Measurements from ENCODE around the gene KDM6A. TPM values are rescaled to one million over a fixed set of nuclear protein-coding genes. Genes with fewer than 3 reads are reported as not detected.
A peak's percentile ranks its signal among the peaks of the same experiment; 100 is the strongest.
"Not testable (repeated sequence)": the region's sequence is repeated elsewhere in the genome, so short reads cannot be mapped to it uniquely, and the experiment has no call there.

The KDM6A gene
- total RNA-seq, 6 experiments from 2014 or later, result 7.1 to 20.9 (median 15.7) TPM

DNA sequence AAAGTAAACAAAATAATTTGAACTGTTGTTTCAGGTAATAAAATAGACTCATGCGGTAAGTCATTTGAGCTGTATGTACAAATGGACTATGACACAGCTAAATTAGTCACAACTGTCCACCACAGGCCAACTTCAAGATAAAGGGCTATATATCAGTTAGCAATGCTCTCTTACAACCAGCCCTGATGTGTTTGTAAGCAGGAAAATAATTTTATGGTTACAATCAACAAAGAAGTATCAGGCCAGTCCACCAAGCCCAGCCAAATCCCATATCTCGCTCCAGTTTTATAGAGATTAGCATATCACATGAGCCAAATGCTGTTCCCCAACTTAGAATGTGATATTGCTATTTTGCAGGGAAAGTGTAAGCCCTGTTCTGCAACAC is 29.7 kb upstream of the KDM6A start:
- no peaks in the 10 kb centered on the region for H3K4me1 ChIP-seq
- no peaks in the 10 kb centered on the region for H3K27me3 ChIP-seq
- H3K9me3 ChIP-seq, result no peaks in the 10 kb centered on the region
- no peak overlapping the region for H3K4me3 ChIP-seq
- TF ChIP-seq POLR2A (IDR thresholded peaks at IDR 0.05), result no peak
- WGBS (ENCODE audit: insufficient coverage, low coverage, low lambda C conversion rate, missing lambda C conversion rate), result 92% methylated on average over 2 of the region's 2 CpGs
- intact Hi-C loops (cut with DNase I), result no loop called here
- ATAC-seq, result no peak
- DNase-seq, result no peak
- H3K36me3 ChIP-seq, result no peaks in the 10 kb centered on the region
- no peak overlapping the region for H3K27ac ChIP-seq

DNA sequence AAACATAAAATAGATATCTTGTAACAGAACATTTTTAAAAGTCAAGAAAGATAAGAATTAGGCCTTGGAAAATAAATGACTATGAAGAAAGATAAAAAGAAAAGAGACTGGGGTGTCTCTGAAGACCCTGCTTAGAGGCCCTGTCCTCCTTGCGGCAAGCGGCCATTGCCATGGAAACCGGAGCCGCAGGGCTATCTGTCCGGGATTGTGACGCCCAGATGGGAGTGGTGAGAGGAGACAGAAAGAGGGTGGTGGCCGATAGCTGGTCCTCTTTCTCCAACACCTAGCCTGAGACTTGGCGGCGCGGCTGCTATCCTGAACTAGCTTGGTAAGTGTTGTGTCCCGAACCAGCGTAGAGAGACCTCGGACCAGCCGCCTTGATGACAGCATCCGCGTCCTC is 29.2 kb upstream of the KDM6A start, which contains the start of gene DUSP21:
Gene DUSP21 (plus strand): TSS at position 269 of the 400 bp plus-strand sequence. CDS start 112 bp downstream, at position 381.
- H3K9me3 ChIP-seq, result no peaks in the 10 kb centered on the region
- no peaks in the 10 kb centered on the region for H3K27me3 ChIP-seq
- H3K36me3 ChIP-seq, result no peaks in the 10 kb centered on the region
- TF ChIP-seq, protein P1, sequence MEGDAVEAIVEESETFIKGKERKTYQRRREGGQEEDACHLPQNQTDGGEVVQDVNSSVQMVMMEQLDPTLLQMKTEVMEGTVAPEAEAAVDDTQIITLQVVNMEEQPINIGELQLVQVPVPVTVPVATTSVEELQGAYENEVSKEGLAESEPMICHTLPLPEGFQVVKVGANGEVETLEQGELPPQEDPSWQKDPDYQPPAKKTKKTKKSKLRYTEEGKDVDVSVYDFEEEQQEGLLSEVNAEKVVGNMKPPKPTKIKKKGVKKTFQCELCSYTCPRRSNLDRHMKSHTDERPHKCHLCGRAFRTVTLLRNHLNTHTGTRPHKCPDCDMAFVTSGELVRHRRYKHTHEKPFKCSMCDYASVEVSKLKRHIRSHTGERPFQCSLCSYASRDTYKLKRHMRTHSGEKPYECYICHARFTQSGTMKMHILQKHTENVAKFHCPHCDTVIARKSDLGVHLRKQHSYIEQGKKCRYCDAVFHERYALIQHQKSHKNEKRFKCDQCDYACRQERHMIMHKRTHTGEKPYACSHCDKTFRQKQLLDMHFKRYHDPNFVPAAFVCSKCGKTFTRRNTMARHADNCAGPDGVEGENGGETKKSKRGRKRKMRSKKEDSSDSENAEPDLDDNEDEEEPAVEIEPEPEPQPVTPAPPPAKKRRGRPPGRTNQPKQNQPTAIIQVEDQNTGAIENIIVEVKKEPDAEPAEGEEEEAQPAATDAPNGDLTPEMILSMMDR (IDR thresholded peaks at IDR 0.05), result no peak
- TF ChIP-seq POLR2A (IDR thresholded peaks at IDR 0.05), result no peak
- DNase-seq (no peak), ATAC-seq (no peak)
- 70% methylated on average over 3 of the region's 16 CpGs for WGBS (ENCODE audit: insufficient coverage, low coverage, low lambda C conversion rate, missing lambda C conversion rate)
- no peak within 1 kb of the TSS for H3K4me3 ChIP-seq
- no peak within 1 kb of the TSS for H3K27ac ChIP-seq
- H3K4me1 ChIP-seq, result no peaks in the 10 kb centered on the region
- intact Hi-C loops (cut with DNase I), result no loop called here

DNA sequence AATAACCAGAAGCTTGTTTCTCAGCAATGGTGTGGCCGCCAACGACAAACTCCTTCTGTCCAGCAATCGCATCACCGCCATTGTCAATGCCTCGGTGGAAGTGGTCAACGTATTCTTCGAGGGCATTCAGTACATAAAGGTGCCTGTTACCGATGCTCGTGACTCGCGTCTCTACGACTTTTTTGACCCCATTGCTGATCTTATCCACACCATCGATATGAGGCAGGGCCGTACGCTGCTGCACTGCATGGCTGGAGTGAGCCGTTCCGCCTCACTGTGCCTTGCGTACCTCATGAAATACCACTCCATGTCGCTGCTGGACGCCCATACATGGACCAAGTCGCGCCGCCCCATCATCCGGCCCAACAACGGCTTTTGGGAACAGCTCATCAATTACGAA is 28.8 kb upstream of the KDM6A start:
- no peak for DNase-seq
- WGBS (ENCODE audit: insufficient coverage, low coverage, low lambda C conversion rate, missing lambda C conversion rate), result 95% methylated on average over 16 of the region's 26 CpGs

DNA sequence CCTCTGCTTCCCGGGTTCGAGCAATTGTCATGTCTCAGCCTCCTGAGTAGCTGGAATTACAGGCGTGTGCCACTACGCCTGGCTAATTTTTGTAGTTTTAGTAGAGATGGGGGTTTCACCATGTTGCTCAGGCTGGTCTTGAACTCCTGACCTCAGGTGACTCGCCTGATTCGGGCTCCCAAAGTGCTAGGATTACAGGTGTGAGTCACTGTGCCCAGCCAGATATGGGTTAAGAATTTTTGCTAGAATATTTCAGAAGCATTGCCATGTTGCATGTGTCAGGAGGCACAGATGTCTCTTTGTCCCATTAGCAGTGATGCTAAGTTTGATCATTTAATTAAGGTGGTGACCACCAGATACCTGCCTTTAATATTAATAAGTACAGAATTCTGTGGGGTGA is 22.1 kb upstream of the KDM6A start:
- DNase-seq; ATAC-seq; H3K9me3 ChIP-seq; H3K4me1 ChIP-seq; H3K36me3 ChIP-seq; H3K4me3 ChIP-seq; H3K27ac ChIP-seq; intact Hi-C loops (cut with DNase I); H3K27me3 ChIP-seq: not testable (repeated sequence)
- WGBS (ENCODE audit: insufficient coverage, low coverage, low lambda C conversion rate, missing lambda C conversion rate), result 68% methylated on average over 3 of the region's 6 CpGs

More for the DNA sequence above, 28.8 kb upstream of the KDM6A start:
- no peaks in the 10 kb centered on the region for H3K27me3 ChIP-seq
- H3K4me3 ChIP-seq, result no peak overlapping the region
- no peak for TF ChIP-seq POLR2A (IDR thresholded peaks at IDR 0.05)
- TF ChIP-seq, protein P1 (IDR thresholded peaks at IDR 0.05), result no peak
- H3K27ac ChIP-seq, result no peak overlapping the region
- no peaks in the 10 kb centered on the region for H3K36me3 ChIP-seq
- no peaks in the 10 kb centered on the region for H3K9me3 ChIP-seq
- ATAC-seq, result no peak
- no peaks in the 10 kb centered on the region for H3K4me1 ChIP-seq
- intact Hi-C loops (cut with DNase I), result no loop called here

DNA sequence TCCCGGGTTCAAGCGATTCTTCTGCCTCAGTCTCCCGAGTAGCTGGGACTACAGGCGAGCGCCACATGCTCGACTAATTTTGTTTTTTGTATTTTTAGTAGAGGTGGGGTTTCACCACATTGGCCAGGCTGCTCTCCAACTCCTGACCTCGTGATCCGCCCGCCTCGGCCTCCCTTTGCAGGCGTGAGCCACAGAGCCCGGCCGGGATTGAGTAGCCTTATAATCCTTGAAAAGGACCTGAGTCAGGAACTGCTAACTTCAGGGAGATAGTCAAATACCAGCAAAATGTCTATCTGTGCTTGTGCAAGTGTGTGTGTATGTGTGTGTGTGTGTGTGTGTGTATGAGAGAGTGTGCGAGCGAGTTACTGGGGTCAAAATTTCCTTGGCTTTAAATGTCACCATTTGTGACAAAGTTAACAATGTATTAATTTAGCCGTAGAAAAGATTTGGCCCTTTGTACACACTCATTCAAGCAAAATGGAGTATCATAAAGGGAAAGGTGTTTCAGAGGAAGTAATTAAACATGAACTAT is 1.8 kb upstream of the KDM6A start:
- ATAC-seq (no peak), DNase-seq (peak in 2 of 3 donors; percentile 29 to 45)
- peaks cover 0 to 14% (median 2%) of the 10 kb centered on the region in 4 donors for H3K4me1 ChIP-seq
- TF ChIP-seq POLR2A (IDR thresholded peaks at IDR 0.05), result no peak
- TF ChIP-seq, protein P1 (IDR thresholded peaks at IDR 0.05), result no peak
- no peaks in the 10 kb centered on the region for H3K9me3 ChIP-seq
- peak overlapping the region in 2 of 3 donors; percentile 71 to 81 for H3K4me3 ChIP-seq
- intact Hi-C loops (cut with DNase I), result no loop called here
- H3K27ac ChIP-seq, result peak overlapping the region in 2 of 3 donors; percentile 98 to 99
- no peaks in the 10 kb centered on the region for H3K36me3 ChIP-seq
- 64% methylated on average over 12 of the region's 16 CpGs for WGBS (ENCODE audit: insufficient coverage, low coverage, low lambda C conversion rate, missing lambda C conversion rate)
- no peaks in the 10 kb centered on the region for H3K27me3 ChIP-seq

All from right lobe of liver (tissue), 6 donors.